Left renal pelvis (tissue), 4 donors: Measurements from ENCODE around the gene HIGD1C. TPM values are rescaled to one million over a fixed set of nuclear protein-coding genes. Genes with fewer than 3 reads are reported as not detected.
A peak's percentile ranks its signal among the peaks of the same experiment; 100 is the strongest.
"Not testable (repeated sequence)": the region's sequence is repeated elsewhere in the genome, so short reads cannot be mapped to it uniquely, and the experiment has no call there.

ENCODE experiments used
- DNase-seq, 4 donors: peaks; one replicate each; pipeline ENCODE4 v3.0.0-alpha.2; 2013; ENCODE audit warnings: low read depth in 4 of 4, low spot score in 3 of 4
- polyA plus RNA-seq, 4 donors: library from polyadenylated mRNA; unstranded; fragments of 120-200 nt; gene quantifications; one replicate each; pipeline ENCODE4 v1.2.1, GENCODE V29; 2013; ENCODE audit not compliant: insufficient read length in 4 of 4

HIGD1C gene
- not detected for polyA plus RNA-seq

DNA sequence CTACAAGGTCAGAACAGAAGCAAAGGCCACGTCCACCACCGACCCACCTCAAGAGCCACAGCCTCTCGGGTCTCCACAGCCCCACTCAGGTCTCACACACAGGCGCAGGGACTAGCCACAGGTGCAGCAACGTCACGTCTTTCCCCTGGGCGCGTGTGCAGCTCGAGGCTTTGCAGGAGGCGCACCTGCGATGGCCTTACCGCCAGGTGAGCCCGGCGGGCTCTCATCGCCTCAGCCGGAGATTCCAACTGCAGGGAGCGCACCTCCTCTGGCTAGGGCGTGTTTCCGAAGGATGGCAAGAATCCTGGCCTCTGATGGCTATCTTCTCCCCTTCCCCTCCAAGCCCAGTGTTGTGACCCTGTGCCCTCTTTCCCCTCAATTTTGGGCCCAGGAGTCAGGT lies at the start of gene HIGD1C:
TSS of gene HIGD1C (plus strand) at position 35 of the 400 bp plus-strand sequence. CDS start 1,455 bp downstream, outside the sequence.
- no peak for DNase-seq

DNA sequence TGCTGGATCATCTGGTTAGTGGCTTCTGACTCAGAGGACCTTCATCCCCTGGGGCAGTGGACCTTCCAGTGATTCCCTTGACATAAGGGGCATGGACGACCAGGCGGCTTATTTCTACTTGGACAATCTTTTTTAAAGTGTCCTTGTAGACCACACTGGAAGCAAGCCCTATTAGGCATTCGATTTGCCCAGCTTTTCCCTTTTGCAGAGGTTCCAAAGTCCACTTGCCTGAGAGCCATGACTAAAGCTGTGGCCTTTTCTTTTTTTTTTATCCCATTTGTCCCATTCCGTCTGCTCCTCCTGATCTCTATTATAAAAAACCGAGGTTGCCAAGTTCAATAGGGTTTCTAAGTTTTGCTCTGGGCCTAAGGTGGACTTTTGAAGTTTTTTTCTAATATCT lies 43.9 kb upstream of the HIGD1C start:
- DNase-seq, result not testable (repeated sequence)

DNA sequence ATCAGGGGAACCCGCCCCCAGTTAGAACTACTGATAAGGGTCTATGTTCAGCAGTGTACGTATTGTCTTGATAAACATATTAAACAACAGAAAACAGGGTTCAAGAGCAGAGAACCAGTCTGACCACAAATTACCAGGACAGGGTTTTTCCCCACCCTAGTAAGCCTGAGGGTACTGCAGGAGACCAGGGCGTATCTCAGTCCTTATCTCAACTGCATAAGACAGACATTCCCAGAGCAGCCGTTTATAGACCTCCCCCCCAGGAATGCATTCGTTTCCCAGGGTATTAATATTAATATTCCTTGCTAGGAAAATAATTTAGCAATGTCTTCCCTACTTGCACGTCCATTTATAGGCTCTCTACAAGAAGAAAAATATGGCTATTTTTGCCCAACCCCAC lies 40.0 kb upstream of the HIGD1C start:
- DNase-seq, result not testable (repeated sequence)

DNA sequence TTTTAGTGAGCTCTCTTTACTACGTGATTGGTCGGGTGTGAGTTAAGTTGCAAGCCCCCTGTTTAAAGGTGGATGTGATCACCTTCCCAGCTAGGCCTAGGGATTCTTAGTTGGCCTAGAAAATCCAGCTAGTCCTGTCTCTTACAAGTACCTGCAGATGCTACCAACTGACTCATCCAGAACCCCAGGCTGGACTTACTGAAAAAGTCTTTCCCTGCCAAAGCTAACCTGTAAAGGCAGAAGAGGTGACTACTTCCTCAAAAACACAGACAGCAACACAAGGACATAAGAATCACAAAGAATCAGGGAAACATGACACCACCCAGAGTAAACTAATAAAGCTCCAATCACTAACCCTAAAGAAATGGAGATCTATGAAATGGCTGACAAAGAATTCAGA lies 39.1 kb upstream of the HIGD1C start:
- no peak for DNase-seq

DNA sequence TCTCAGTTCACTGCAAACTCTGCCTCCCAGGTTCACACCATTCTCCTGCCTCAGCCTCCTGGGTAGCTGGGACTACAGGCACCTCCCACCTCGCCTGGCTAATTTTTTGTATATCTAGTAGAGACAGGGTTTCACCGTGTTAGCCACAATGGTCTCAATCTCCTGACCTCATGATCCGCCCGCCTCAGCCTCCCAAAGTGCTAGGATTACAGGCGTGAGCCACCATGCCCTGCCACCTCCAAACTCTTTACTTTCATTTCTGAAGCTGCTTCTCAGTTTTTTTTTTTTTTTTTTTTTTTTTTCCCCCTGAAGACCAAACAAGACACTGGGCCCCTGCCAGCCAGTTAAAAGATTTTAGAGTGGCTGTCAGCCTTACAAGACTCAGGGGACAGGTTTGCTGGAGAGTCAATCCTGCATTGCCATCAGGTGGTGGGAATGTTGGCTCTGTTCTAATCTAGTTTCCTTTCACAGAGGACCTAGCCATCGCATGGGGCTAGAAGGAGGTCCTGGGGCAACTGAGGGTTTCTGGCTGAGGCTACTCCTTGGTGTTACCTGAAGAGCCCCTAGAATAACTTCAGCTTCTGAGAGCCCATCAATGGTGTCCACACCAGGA lies 37.4 kb upstream of the HIGD1C start:
- DNase-seq, result no peak

DNA sequence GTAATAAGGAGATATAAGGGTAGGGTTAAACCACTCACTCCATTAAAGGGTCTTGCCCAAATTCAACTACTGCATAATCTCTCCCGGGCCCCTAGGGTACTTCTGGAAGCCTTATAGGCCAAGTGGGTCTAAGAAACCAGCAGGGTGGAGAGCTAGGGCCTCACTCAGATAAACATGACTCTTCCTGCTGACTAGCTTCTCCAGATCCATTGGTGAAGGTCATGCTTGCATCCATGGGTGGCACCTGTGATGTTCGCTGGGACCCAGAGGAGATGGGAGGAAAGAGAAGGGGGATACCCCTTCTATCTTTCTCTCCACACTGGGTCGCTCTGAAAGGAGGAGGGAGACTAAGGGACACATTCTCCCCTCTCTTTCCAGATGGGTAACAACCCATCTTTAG lies 36.1 kb upstream of the HIGD1C start:
- DNase-seq, result no peak

DNA sequence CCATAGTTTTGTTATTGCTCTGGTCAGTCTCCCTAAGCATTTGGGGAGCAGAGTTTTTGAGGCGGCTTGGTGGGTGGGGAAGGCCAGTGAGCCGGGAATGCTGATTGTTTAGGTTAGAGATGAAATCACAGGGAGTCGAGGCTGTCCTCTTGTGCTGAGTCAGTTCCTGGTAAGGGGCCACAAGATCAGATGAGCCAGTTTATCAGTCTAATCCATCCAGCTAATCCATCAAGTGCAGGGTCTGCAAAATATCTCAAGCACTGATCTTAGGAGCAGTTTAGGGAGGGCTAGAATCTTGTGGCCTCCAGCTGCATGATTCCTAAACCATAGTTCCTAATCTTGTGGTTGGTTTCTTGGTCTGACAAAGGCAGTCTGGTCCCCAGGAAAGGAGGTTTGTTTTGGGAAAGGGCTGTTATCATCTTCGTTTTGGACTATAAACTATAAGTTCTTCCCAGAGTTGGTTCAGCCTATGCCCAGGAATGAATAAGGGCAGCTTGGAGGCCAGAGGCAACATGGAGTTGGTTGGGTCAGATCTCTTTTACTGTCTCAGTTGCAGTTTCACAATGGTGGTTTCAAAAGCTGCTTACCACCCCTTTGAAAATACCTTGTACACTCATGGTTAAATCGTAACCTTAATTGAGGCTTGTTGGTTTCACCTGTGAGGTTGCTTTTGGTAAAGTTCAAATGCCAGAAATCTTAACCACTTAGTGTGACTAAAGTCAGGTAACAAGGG lies 33.6 kb upstream of the HIGD1C start:
- DNase-seq, result no peak

DNA sequence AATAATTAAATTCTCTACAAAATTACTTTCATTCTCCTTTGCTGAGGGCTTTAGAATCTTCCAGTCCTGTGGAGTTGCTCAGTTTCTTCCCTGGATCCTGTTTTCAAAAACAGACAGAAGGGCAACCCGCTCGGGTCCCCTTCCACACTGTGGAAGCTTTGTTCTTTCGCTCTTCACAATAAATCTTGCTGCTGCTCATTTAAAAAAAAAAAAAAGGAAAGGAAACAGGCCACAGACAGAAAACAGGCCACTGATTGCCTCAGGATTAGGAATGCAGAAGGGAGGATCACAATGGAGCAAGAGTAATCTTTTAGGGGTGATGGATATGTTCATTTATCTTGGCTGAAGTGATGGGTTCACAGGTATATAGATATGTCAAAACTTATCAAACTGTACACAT lies 29.5 kb upstream of the HIGD1C start:
- DNase-seq, result no peak

DNA sequence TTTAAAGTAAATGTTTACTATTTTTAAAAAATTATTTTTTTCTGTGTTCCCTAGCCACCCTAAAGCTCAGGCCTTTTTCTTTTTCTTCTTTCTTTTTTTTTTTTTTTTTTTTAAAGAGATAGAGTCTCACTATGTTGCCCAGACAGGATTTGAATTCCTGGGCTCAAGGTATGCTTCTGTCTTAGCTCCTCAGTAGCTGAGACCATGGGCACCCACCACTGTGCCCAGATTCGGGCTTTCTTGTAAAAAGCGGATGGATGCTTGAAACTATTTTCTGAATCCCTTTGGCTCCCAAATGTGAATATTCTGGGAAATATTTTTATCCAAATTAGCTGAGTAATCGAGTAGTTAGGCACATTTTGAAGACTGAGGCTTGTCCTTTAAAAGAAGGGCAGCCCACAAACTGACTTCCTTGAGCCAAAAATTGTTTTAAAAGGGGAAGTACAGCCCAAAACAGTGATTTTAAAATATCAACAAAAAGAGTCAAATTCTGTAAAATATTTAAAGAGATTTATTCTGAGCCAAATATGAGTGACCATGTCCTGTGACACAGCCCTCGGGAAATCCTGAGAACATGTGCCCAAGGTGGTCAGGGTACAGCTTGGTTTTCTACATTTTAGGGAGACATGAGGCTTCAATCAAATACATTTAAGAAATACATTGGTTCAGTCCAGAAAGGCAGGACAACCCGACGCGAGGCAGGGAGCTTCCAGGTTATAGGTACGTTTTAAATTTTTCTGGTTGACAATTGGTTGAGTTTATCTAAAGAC lies 28.8 kb upstream of the HIGD1C start:
- no peak for DNase-seq

DNA sequence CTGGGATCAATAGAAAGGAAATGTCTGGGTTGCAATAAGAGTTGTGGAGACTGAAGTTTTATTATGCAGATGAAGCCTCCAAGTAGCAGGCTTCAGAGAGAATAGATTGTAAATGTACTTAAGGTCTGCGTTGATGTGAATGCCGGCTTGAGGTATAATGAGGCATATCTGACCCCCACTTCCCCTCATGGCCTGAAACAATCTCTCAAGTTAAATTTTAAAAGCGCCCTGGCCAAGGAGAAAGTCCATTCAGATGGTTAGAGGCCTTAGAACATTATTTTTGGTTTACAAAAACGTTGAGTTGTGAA lies 28.3 kb upstream of the HIGD1C start:
- DNase-seq, result no peak

DNA sequence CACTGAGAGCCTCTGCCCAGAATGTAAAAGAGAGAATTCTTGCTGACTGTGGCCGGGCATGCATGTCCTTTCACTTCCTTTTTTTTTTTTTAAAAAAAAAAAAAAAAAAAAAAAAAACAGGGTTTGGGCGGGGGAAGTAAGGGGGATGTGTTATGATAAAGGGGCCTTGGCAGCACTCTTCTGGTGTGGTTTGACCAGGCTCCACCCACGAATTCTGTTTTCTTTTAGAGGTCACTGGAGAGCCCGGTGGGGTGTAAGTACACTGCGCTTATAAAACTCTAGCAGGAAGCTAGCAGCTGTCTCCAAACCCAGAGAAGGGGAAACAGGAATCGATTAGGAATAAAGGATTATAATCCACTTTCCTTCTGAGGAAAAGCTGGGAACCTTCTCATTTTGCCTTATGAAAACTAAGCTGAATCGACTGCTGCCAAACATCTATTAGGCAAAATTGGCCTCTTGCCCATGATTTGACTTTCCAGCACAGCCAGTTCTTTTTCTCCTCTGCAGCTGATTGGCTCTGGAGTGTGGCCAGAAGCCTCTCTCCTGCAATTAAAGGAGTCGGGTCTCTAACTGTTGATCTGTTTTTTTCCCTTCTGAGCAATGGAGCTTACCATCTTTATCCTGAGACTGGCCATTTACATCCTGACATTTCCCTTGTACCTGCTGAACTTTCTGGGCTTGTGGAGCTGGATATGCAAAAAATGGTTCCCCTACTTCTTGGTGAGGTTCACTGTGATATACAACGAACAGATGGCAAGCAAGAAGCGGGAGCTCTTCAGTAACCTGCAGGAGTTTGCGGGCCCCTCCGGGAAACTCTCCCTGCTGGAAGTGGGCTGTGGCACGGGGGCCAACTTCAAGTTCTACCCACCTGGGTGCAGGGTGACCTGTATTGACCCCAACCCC lies 27.7 kb upstream of the HIGD1C start:
- DNase-seq, result peak; percentile 73 to 79 (median 74)

DNA sequence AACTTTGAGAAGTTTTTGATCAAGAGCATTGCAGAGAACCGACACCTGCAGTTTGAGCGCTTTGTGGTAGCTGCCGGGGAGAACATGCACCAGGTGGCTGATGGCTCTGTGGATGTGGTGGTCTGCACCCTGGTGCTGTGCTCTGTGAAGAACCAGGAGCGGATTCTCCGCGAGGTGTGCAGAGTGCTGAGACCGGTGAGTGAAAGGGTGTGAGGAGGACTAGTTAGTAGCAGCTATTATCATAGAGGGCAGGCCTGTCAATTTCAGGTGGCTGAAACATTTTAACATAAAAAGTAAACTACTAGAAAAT lies 27.0 kb upstream of the HIGD1C start:
- DNase-seq, result no peak

DNA sequence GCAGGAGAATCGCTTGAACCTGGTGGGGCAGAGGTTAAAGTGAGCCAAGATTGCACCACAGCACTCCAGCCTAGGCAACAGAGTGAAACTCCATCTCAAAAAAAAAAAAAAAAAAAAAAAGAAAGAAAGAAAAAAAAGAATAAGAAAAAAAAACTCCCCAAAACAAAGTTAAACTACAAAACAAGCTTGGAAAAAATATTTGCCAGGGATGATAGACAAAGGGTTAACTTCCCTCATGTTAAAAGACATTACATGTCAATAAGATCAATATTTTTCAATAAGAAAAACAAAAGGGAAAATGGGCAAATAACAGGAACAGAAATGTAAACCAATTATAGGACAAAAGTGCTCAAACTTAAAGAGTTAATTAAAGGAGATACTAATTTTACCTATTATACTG lies 26.4 kb upstream of the HIGD1C start:
- no peak for DNase-seq

DNA sequence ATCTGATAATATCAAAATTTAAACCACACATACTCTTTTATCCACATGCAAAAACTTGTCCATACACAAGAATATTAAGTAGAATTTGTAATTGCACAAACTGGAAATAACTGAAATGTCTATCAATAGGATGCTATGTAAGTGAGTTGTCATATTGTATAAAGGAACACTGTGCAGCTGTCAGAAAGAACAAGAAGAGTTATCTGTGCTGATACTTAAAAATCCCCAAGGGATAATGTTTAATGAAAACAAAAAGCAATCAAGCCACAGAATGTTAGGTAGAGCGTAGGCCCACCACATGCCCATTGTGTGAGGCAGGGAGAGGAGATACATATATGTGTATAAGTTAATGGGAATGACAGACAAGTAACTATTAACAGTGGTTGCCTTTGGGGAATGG lies 25.9 kb upstream of the HIGD1C start:
- DNase-seq, result no peak

DNA sequence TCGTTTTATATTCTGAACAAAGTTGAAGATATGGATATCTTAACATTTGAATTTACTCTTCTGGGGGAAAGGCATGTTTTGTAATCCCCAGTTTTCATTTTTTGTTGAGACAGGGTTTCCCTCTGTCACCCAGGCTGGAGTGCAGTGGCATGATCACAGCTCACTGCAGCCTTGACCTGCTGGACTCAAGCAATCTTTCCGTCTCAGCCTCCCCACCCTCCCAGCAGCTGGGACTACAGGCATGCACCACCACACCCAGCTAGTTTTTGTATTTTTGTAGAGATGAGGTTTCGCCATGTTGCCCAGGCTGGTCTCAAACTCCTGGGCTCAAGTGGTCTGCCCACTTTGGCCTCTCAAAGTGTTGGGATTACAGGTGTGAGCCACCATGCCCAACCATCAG lies 25.4 kb upstream of the HIGD1C start:
- not testable (repeated sequence) for DNase-seq

DNA sequence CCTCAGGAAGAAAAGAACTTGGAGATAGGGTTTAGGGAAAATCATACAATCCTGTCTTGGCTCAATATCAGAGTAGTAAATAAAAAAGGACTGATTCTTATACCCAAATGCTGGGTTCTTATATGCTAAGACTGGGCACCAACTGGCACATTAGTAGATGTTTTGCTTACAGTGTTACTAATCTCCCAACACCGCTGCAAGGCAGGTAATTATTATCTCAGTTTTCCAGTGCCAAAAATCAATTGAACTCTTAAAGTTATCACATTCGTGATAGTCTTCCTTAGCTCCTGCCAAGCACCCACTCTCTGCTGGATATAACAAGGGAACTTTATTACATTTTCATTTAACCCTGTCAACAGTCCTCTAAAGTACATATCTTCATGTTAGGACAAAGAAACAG lies 25.0 kb upstream of the HIGD1C start:
- DNase-seq, result no peak

DNA sequence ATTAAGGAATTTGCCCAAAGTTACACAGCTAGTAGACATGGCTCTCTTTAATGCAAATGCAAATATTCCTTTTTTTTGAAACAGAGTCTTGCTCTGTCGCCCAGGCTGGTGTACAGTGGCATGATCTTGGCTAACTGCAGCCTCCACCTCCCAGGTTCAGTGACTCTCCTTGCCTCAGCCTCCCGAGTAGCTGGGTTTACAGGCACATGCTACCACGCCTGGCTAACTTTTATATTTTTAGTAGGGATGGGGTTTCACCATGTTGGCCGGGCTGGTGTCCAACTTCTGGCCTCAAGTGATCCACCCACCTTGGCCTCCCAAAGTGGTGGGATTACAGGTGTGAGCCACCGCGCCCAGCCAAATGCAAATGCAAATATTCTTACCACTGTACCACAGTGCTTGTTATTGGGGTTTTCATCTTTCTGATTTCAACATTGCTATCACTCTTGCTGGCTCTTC lies 24.5 kb upstream of the HIGD1C start:
- no peak for DNase-seq

DNA sequence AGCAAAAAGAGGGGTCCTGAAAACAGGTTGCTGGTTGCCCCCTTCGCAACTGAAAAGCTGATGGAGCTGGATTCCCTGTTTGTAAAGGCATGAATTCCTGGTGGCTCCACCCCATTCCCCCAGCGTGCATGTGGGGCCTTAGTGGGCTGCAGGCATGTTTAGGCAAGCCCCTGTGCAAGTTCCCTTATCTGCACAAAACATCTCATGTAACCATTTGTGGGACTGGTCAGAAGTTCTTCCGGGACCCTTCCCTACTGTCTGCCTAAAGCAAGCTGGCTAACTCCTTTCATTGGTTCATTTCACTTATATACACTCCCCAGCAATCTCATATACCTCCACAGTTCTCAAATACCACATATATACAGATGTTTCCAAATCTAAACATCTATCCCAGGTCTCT lies 24.0 kb upstream of the HIGD1C start:
- no peak for DNase-seq

DNA sequence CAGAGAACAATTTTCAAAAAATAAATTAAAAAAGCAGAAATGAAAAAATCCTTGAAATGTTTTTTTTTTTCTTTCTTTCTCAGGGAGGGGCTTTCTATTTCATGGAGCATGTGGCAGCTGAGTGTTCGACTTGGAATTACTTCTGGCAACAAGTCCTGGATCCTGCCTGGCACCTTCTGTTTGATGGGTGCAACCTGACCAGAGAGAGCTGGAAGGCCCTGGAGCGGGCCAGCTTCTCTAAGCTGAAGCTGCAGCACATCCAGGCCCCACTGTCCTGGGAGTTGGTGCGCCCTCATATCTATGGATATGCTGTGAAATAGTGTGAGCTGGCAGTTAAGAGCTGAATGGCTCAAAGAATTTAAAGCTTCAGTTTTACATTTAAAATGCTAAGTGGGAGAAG lies 22.5 kb upstream of the HIGD1C start:
- no peak for DNase-seq

DNA sequence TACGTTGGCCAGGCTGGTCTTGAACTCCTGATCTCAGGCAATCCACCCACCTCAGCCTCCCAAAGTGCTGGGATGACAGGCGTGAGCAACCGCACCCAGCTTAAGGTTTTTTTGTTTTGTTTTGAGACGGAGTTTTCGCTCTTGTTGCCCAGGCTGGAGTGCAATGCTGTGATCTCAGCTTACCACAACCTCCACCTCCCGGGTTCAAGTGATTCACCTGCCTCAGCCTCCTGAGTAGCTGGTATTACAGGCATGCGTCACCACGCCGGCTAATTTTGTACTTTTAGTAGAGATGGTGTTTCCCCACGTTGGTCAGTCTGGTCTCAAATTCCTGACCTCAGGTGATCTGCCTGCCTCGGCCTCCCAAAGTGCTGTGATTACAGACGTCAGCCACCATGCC lies 21.9 kb upstream of the HIGD1C start:
- DNase-seq, result not testable (repeated sequence)

DNA sequence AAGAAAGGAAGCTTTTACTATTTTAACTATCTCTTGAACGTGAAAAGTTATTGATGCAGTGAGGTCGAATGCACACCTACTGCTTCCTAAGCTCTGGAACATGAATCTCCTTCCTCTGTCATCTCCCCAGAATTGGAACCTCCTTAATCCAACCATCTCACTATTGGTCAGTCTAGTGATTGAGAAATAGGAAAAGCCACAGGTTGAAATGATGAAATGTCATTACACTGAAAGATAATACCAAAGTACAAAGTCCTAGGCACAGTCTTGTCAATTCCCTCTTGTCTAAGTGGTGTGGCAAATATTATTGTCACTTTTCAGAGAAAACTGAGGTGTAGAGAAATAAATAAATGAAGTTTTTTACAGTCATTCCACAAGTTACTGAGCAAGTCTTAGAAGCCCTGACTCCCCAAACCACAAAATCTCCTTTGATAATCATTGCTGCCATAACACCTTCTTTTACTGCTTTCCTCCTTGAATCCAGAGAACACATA lies 19.5 kb upstream of the HIGD1C start:
- DNase-seq, result no peak
